ENCODE results near the gene EXOSC7.

Gene EXOSC7

DNA sequence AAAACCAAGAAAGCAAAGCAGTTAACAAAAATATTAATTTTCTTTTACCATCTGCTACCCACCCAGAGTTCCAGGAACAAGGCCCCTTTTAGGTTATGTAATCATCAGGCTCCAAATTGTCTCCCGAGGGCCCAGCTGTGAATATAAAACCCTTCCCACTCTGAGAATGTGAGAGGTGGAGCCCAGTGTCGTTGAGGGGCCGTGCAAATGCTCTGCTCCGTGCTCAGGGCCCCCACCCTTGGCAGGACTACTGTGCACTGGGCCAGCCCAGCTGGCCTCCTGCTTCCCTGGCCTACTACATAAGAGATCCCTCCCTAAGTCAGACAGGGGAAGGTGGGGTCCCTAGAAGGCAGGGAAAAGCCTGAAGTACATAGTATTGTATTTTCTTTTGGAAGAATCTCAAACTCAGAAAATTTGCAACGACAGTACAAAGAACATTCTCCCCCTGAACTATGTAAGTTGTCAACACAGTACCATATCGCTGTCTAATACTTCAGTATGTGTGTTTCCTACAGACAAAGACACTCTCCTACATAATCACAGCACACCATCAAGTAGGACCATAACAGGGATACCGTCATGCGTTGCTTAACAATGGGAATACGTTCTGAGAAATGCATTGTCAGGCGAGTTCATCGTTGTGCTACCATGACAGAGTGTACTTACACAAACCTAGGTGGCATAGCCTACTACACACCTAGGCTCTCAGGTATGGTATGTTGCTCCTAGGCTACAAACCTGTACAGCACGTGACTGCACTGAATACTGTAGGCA lies 45.7 kb downstream of the EXOSC7 start:
- Histone ChIP-seq H2BK120ac (ENCODE audit: low read depth, low read length) (no peak overlapping the region), H3K27me3 (ENCODE audit: insufficient read depth, low read length, poor library complexity) (no peaks in the 10 kb centered on the region), H3K79me2 (ENCODE audit: control insufficient read depth, insufficient read depth, low read length) (no peaks in the 10 kb centered on the region), H2BK5ac (ENCODE audit: low read length) (no peak overlapping the region), H3K56ac (ENCODE audit: low read length) (no peak overlapping the region), H2AK5ac (ENCODE audit: low read length) (no peak overlapping the region), H2BK15ac (replicated peaks; ENCODE audit: low read depth) (no peak overlapping the region), H3K4me1 (ENCODE audit: control insufficient read depth, low read depth, low read length) (peaks cover 13% of the 10 kb centered on the region), H3K4ac (ENCODE audit: low read depth, low read length) (no peak overlapping the region), H3K36me3 (ENCODE audit: control insufficient read depth, insufficient read depth, low read length) (no peaks in the 10 kb centered on the region), H3K4me2 (ENCODE audit: low read length) (no peak overlapping the region), H3K79me1 (ENCODE audit: low read length) (no peaks in the 10 kb centered on the region), H3K18ac (ENCODE audit: low read length) (no peak overlapping the region), H3K9ac (ENCODE audit: low read length) (no peak overlapping the region), H4K5ac (ENCODE audit: low read length) (no peak overlapping the region), H3K23ac (ENCODE audit: low read length) (no peak overlapping the region), H3K27ac (ENCODE audit: low read depth, low read length) (no peak overlapping the region), H4K8ac (ENCODE audit: low read depth, low read length) (no peak overlapping the region), H3K4me3 (ENCODE audit: low read length) (no peak overlapping the region)
- no peak for DNase-seq
- WGBS (ENCODE audit: extremely low coverage, insufficient coverage, low lambda C conversion rate), result no CpG with 5 or more reads among the region's 12 CpGs

DNA sequence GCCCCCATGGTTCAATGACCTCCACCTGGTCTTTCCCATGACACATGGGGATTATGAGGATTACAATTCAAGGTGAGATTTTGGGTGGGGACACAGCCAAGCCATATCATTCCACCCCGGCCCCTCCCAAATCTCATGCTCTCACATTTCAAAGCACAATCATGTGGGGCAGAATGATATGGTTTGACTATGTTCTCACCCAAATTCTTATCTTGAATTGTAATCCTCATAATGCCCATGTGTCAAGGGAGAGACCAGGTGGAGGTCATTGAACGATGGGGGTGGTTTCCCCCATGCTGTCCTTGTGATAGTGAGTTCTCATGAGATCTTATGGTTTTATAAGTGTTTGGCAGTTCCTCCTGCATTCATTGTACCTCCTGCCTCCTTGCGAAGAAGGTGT lies 47.6 kb downstream of the EXOSC7 start:
- H3K4me3 ChIP-seq (ENCODE audit: low read length), result no peak overlapping the region
- no peak overlapping the region for H3K27ac ChIP-seq (ENCODE audit: low read depth, low read length)
- H3K79me1 ChIP-seq (ENCODE audit: low read length), result no peaks in the 10 kb centered on the region
- H3K18ac ChIP-seq (ENCODE audit: low read length), result no peak overlapping the region
- H3K4ac ChIP-seq (ENCODE audit: low read depth, low read length), result no peak overlapping the region
- no peaks in the 10 kb centered on the region for H3K27me3 ChIP-seq (ENCODE audit: insufficient read depth, low read length, poor library complexity)
- peaks cover 13% of the 10 kb centered on the region for H3K4me1 ChIP-seq (ENCODE audit: control insufficient read depth, low read depth, low read length)
- H2BK15ac ChIP-seq (replicated peaks; ENCODE audit: low read depth), result no peak overlapping the region
- H3K4me2 ChIP-seq (ENCODE audit: low read length), result no peak overlapping the region
- H3K79me2 ChIP-seq (ENCODE audit: control insufficient read depth, insufficient read depth, low read length), result no peaks in the 10 kb centered on the region
- DNase-seq, result peak; percentile 95
- H2AK5ac ChIP-seq (ENCODE audit: low read length), result no peak overlapping the region
- no peak overlapping the region for H3K56ac ChIP-seq (ENCODE audit: low read length)
- WGBS (ENCODE audit: extremely low coverage, insufficient coverage, low lambda C conversion rate), result no CpG with 5 or more reads among the region's 3 CpGs
- no peak overlapping the region for H4K5ac ChIP-seq (ENCODE audit: low read length)
- no peak overlapping the region for H3K9ac ChIP-seq (ENCODE audit: low read length)
- H2BK5ac ChIP-seq (ENCODE audit: low read length), result no peak overlapping the region
- no peak overlapping the region for H4K8ac ChIP-seq (ENCODE audit: low read depth, low read length)
- H3K23ac ChIP-seq (ENCODE audit: low read length), result no peak overlapping the region
- no peaks in the 10 kb centered on the region for H3K36me3 ChIP-seq (ENCODE audit: control insufficient read depth, insufficient read depth, low read length)
- no peak overlapping the region for H2BK120ac ChIP-seq (ENCODE audit: low read depth, low read length)

DNA sequence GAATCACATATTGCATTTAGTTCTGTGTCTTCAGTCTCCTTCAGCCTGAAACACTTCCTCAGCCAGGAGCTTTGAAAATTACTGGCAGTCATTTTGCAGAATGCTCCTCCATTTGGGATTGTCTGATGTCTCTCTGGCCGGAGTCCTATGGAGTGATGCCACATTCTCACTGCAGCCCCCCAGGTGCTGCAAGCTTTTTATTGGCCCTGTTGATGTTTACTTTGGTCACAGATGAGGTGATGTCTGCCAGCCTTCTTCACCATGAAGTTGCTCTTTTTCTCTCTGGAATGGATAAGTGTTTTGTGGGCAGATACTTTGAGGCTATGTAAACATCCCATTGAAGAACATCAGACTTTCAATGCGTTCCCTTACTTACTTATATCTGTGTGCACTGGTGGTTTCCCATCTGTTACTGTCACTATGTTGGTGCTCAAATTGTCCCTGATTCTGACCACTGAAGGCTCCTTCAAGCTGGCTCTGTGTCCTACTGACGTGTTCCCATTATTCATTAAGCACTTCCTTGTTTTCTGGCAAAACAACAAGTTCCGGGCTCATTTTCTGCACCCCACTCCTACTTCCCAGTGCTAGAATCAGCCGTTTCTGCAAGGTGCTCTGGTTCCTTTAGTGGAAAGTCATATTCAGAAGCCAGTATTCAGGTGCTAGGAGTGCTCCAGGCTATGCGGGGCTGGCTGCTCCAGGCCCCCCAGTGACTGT lies 48.7 kb downstream of the EXOSC7 start:
- Histone ChIP-seq H3K27ac (ENCODE audit: low read depth, low read length) (no peak overlapping the region), H3K36me3 (ENCODE audit: control insufficient read depth, insufficient read depth, low read length) (no peaks in the 10 kb centered on the region), H3K18ac (ENCODE audit: low read length) (no peak overlapping the region), H2BK15ac (replicated peaks; ENCODE audit: low read depth) (no peak overlapping the region), H3K79me2 (ENCODE audit: control insufficient read depth, insufficient read depth, low read length) (no peaks in the 10 kb centered on the region), H3K4me1 (ENCODE audit: control insufficient read depth, low read depth, low read length) (peaks cover 13% of the 10 kb centered on the region), H2AK5ac (ENCODE audit: low read length) (no peak overlapping the region), H3K23ac (ENCODE audit: low read length) (no peak overlapping the region), H3K9ac (ENCODE audit: low read length) (no peak overlapping the region), H2BK120ac (ENCODE audit: low read depth, low read length) (no peak overlapping the region), H3K79me1 (ENCODE audit: low read length) (no peaks in the 10 kb centered on the region), H3K4ac (ENCODE audit: low read depth, low read length) (no peak overlapping the region), H2BK5ac (ENCODE audit: low read length) (no peak overlapping the region), H4K5ac (ENCODE audit: low read length) (no peak overlapping the region), H3K56ac (ENCODE audit: low read length) (no peak overlapping the region), H3K27me3 (ENCODE audit: insufficient read depth, low read length, poor library complexity) (no peaks in the 10 kb centered on the region), H3K4me3 (ENCODE audit: low read length) (no peak overlapping the region), H4K8ac (ENCODE audit: low read depth, low read length) (no peak overlapping the region), H3K4me2 (ENCODE audit: low read length) (no peak overlapping the region)
- WGBS (ENCODE audit: extremely low coverage, insufficient coverage, low lambda C conversion rate), result no CpG with 5 or more reads among the region's 6 CpGs
- DNase-seq, result no peak

DNA sequence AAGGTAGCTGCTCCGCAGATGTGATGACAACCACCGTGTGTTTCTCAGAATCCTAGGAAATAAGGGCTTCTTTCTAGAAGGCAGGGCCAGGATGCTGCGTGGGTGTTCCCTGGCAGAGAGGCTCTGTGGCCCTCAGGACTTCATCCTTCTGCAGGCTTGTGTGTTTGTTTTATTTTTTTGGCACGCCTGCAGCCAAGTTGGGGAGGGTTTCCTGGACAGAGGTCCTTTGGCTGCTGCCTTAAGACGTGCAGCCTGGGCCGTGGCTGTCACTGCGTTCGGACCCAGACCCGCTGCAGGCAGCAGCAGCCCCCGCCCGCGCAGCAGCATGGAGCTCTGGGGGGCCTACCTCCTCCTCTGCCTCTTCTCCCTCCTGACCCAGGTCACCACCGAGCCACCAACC lies 50.0 kb downstream of the EXOSC7 start, which contains the start of gene CLEC3B:
TSS of gene CLEC3B (plus strand) at position 266 of the 400 bp plus-strand sequence. CDS start at position 326, 60 bp downstream.
- no CpG with 5 or more reads among the region's 13 CpGs for WGBS (ENCODE audit: extremely low coverage, insufficient coverage, low lambda C conversion rate)
- Histone ChIP-seq H3K36me3 (ENCODE audit: control insufficient read depth, insufficient read depth, low read length) (no peaks in the 10 kb centered on the region), H2BK120ac (ENCODE audit: low read depth, low read length) (no peak within 1 kb of the TSS)

DNA sequence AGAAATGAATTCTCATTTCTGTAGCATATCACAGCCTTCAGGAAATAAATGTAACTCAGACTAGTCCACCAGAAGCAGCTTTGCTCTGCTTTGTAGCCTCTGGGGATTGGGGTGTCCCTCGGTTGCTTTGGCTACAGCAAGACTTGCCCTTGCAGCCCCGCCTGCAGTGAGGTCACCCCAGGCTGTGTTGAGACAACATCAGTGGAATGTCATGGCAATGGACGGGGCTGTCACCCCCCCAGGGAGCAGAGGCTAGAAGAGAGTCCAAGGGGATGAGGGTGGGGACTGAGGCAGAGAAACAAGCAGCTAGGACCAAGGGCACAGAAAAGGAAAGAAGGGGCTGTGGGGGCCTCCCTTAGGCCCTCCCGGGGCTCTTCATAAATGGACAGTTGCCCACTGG lies 50.9 kb downstream of the EXOSC7 start:
- Histone ChIP-seq H3K18ac (ENCODE audit: low read length) (no peak overlapping the region), H4K8ac (ENCODE audit: low read depth, low read length) (no peak overlapping the region), H2BK120ac (ENCODE audit: low read depth, low read length) (no peak overlapping the region), H2BK5ac (ENCODE audit: low read length) (no peak overlapping the region), H2AK5ac (ENCODE audit: low read length) (no peak overlapping the region), H3K79me1 (ENCODE audit: low read length) (no peaks in the 10 kb centered on the region), H3K4ac (ENCODE audit: low read depth, low read length) (no peak overlapping the region), H3K4me2 (ENCODE audit: low read length) (no peak overlapping the region), H4K5ac (ENCODE audit: low read length) (no peak overlapping the region), H3K36me3 (ENCODE audit: control insufficient read depth, insufficient read depth, low read length) (no peaks in the 10 kb centered on the region), H3K4me3 (ENCODE audit: low read length) (no peak overlapping the region), H3K79me2 (ENCODE audit: control insufficient read depth, insufficient read depth, low read length) (no peaks in the 10 kb centered on the region), H3K4me1 (ENCODE audit: control insufficient read depth, low read depth, low read length) (peaks cover 13% of the 10 kb centered on the region), H3K27ac (ENCODE audit: low read depth, low read length) (no peak overlapping the region), H3K27me3 (ENCODE audit: insufficient read depth, low read length, poor library complexity) (no peaks in the 10 kb centered on the region), H2BK15ac (replicated peaks; ENCODE audit: low read depth) (no peak overlapping the region), H3K23ac (ENCODE audit: low read length) (no peak overlapping the region), H3K9ac (ENCODE audit: low read length) (no peak overlapping the region), H3K56ac (ENCODE audit: low read length) (no peak overlapping the region)
- peak; percentile 93 for DNase-seq
- no CpG with 5 or more reads among the region's 4 CpGs for WGBS (ENCODE audit: extremely low coverage, insufficient coverage, low lambda C conversion rate)

More for the DNA sequence above, 50.0 kb downstream of the EXOSC7 start, which contains the start of gene CLEC3B:
- Histone ChIP-seq H3K4me2 (ENCODE audit: low read length) (no peak within 1 kb of the TSS), H2BK5ac (ENCODE audit: low read length) (no peak within 1 kb of the TSS), H3K56ac (ENCODE audit: low read length) (no peak within 1 kb of the TSS), H3K4me1 (ENCODE audit: control insufficient read depth, low read depth, low read length) (peaks cover 13% of the 10 kb centered on the region), H3K27ac (ENCODE audit: low read depth, low read length) (no peak within 1 kb of the TSS), H4K8ac (ENCODE audit: low read depth, low read length) (no peak within 1 kb of the TSS), H3K79me1 (ENCODE audit: low read length) (no peaks in the 10 kb centered on the region), H2BK15ac (replicated peaks; ENCODE audit: low read depth) (no peak within 1 kb of the TSS), H3K79me2 (ENCODE audit: control insufficient read depth, insufficient read depth, low read length) (no peaks in the 10 kb centered on the region), H3K18ac (ENCODE audit: low read length) (no peak within 1 kb of the TSS), H2AK5ac (ENCODE audit: low read length) (no peak within 1 kb of the TSS), H3K4me3 (ENCODE audit: low read length) (no peak within 1 kb of the TSS), H3K27me3 (ENCODE audit: insufficient read depth, low read length, poor library complexity) (no peaks in the 10 kb centered on the region), H4K5ac (ENCODE audit: low read length) (no peak within 1 kb of the TSS), H3K4ac (ENCODE audit: low read depth, low read length) (no peak within 1 kb of the TSS), H3K23ac (ENCODE audit: low read length) (no peak within 1 kb of the TSS), H3K9ac (ENCODE audit: low read length) (no peak within 1 kb of the TSS)
- no peak for DNase-seq

Data from mesendoderm (in vitro differentiated cells).